HUDEP-2 (cell line): Measurements from ENCODE around the gene ZSWIM9.
"Not testable (repeated sequence)": the region's sequence is repeated elsewhere in the genome, so short reads cannot be mapped to it uniquely, and the experiment has no call there.

Experiments used
- DNase-seq, 76 experiments: peaks; one replicate each; lab custom pipeline; 2025; ENCODE audit not compliant: unreplicated experiment in 76 of 76; lab: John Stamatoyannopoulos, UW

The ZSWIM9 gene

GRCh38 chr19:48210005-48210404, 39.5 kb downstream of the ZSWIM9 start:
- DNase-seq, result no peak

DNA sequence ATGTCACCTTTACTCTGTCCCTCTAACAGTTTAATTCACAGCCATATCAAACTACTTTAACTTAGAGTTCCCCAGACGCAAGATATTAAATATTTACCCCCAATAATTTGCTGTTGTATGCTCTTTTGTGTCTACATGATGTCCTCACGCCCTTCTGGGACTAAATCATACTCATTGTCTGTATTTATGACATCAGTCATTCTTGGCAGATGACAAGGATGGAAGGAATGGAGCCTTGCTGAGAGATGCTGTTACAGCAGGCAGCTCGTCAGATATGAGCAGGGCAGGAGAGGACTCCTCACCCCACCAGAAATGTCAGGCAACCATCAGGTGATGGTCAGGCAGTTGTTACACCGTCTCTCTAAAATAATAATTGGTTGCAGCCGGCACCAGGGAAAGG, 43.5 kb downstream of the ZSWIM9 start:
- DNase-seq, result no peak

DNA sequence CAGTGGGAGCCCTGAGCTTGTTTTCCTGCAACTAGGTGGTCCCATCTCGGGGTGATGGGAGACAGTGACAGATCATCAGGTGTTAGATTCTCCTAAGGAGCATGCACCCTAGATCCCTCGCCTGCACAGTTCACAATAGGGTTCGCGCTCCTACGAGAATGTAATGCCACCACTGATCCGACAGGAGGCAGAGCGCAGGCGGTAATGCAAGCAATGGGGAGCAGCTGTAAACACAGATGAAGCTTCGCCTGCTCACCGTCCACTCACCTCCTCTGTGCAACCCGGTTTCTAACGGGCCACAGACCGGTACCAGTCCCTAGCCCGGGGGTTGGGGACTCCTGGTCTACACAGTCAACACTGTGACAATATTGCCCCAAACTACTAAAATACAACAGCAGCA, 46.5 kb downstream of the ZSWIM9 start:
- no peak for DNase-seq

GRCh38 chr19:48218997-48219396, 48.5 kb downstream of the ZSWIM9 start:
- no peak for DNase-seq

DNA sequence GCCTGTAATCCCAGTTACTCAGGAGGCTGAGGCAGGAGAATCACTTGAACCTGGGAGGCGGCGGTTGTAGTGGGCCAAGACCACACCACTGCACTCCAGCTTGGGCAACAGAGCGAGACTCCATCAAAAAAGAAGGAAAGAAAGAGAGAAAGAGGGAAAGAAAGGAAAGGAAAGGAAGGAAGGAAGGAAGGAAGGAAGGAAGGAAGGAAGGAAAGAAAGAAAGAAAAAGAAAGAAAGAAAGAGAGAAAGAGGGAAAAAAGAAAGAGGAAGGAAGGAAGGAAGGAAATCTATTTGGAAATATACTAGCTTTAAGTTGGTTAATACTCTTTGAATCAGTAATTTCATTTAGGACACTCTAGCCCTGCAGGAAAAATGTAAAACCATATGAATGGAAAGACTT, 50.3 kb downstream of the ZSWIM9 start:
- not testable (repeated sequence) for DNase-seq

DNA sequence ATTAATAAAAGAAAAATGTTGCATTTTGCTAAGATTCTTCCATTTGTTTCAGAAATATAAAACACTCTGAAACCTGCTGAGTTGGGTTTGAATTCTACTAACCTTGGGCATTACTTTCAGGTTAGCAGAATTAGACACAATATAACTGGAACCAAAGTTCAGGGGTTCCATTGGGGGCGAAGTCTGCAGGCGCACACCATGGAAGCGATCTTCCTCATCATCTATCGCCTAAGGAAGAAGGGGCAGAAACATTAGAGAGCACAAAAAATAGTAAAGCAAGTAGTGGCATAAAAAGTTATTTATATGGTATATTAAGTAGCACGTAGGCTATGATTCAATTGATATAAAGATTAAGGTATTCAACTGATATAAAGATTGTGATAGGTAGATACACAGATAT, 51.1 kb downstream of the ZSWIM9 start:
- no peak for DNase-seq

DNA sequence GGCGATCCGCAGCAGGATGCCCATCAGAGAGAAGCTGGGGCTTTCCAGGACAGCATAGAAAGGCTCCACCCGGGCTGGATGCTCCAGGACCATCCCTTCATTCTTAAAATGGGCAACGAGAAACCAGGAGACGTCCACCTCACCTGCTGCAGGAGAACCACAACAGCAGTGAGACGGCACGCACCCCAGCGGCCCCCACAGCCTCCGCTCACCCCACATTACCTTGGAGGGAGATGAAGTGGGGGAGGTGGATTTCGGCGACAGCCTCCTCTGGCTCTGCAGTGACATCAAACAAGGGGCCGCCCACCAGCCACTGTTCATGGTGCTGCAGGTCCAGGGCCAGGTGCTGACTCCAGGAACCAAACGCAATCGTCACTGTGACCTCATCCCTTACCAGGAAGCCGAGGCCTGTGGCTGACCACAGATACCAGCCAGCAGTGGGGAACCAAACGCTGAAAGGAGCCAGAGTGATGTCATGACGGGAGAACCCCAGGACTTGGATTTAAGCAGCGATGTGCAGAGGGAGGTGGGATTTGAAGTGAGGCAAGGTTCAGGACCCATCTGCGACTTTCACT, 60.2 kb downstream of the ZSWIM9 start:
- no peak for DNase-seq

GRCh38 chr19:48237057-48237456, 66.6 kb downstream of the ZSWIM9 start:
- DNase-seq, result no peak

GRCh38 chr19:48239120-48239519, 68.6 kb downstream of the ZSWIM9 start:
- DNase-seq, result no peak

- no peak for DNase-seq
Observed at GRCh38 chr19:48239582-48240141, 69.2 kb downstream of the ZSWIM9 start.

DNA sequence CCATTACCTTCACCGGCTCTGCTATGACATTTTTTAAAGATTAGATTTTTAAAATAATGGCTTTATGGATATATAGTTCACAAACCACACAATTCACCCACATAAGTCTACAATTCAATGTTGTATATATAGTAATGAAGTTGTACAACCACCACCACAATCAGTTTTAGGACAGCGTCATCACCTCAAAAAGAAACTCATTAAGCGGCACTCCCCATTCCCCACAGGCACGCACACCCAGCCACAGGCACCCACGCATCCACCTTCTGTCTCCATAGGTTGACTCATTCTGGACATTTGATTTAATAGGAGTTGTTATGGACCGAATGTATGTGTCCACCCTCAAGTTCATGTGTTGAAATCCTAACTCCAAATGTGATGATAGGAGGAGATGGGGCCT, 71.3 kb downstream of the ZSWIM9 start:
- not testable (repeated sequence) for DNase-seq

DNA sequence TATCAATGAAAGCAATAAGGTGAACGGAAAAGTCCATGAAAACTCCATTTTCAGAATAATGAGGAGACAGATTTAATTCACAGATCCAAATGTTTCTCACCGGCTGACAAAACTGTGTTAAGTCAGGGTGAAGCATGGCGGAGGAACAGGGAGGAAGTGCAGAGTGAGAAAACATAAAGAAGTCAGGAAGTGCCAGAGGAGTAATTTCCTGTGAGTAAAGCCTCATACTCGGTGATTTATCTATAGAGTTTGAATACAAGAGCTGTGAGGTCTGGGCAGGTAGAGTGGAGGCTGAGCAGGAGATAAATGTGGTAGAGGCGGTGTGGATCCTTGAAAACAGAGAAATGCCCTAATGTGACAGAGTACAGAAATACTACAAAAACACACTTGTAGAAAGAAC, 73.8 kb downstream of the ZSWIM9 start:
- peak in 1 of 76 experiments; percentile 7 for DNase-seq

GRCh38 chr19:48246101-48246500, 75.6 kb downstream of the ZSWIM9 start:
- no peak for DNase-seq

DNA sequence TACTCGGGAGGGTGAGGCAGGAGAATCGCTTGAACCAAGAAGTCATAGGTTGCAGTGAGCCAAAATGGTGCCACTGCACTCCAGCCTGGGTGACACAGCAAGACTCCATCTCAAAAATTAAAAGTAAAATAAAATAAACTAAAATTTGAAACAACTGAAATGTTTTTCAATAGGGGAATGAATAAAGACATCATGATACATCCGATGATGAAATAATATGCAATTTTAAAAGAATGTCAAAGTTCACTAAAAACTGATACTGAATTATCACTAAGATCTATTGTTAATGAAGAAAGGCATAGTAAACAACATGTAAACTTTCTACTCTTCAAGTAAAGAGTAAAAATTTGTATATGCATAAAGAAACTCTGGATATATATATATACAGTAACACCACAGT, 76.7 kb downstream of the ZSWIM9 start:
- DNase-seq, result no peak
